HFF-Myc (cell line): ENCODE measurements around the gene PRDM15.

Experiments used
- DNase-seq: peaks from one replicate; pipeline ENCODE4 v3.0.0-alpha.2; 2011; ENCODE audit warnings: low read depth; ENCODE audit errors: extremely low read depth
- H3K4me3 ChIP-seq: replicated peaks from 2 replicates; pipeline ENCODE4 v1.5.1; 2011; ENCODE audit warnings: low read depth, mild to moderate bottlenecking, control low read depth, low read length
- CTCF ChIP-seq: IDR thresholded peaks from 2 replicates; pipeline ENCODE4 v1.5.1; 2012; ENCODE audit warnings: mild to moderate bottlenecking, low read depth, low read length, control low read depth; ENCODE audit errors: missing control alignments

Gene PRDM15

GRCh38 chr21:41827951-41828883, 50.9 kb downstream of the PRDM15 start:
- no peak for TF ChIP-seq CTCF
- DNase-seq = no peak
- H3K4me3 ChIP-seq = no peak overlapping the region

GRCh38 chr21:41825881-41826280, 53.3 kb downstream of the PRDM15 start:
- TF ChIP-seq CTCF = no peak
- H3K4me3 ChIP-seq = no peak overlapping the region
- no peak for DNase-seq

DNA sequence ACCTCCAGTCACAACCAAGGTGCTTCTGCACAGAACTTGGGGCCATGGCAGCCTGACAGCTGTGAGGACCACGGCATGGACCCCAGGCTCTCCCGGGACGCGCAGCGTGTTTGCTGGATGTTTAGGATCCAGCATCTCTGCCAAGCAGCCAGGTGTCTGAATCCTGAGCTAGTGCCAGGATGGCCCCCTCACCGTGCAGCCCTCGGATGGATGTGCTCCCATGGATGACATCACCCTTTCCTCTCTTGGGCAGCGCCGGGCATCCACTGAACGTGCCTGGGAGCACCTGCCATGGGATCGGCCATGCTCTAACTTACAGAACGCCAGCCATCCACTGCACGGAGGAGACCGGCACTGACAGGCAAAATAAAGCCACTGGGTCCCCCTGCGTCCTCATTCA, 53.9 kb downstream of the PRDM15 start:
- no peak overlapping the region for H3K4me3 ChIP-seq
- DNase-seq = no peak
- TF ChIP-seq CTCF = no peak

DNA sequence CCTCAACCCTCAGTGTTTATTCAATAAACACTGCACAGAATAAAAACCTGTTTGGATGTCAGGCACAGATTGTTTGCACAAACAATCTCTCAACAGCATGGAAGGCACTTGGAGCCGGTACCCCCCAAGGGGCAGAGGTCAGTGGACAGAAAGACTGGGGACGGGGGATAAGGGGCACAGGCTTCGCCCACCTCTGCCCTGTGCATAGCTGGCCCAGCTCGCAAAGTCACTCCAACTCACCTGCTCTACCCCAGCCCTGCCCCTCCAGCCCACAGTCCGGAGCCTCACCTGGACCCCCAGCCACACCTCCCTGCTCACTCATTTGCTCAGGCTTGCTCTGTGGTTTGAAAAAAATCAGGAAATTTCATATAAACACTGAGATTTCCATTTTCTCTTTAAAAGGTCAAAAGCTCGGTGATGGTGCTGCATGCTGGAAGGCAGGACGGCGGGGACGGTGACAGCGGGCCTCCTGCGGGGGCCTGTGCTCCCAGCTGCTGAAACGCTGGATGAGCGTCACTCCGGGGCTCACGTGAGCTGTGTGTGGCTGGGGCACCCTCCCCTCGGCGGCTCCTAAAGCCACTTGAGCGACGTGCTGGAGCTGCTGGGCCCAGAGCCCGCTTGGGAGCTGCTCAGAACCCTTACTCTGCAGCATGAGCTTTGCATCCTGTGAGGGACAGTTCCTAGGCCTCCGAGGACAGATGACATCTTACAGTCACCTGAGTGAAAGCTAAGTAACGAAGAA, 54.5 kb downstream of the PRDM15 start:
- DNase-seq = no peak
- H3K4me3 ChIP-seq = no peak overlapping the region
- TF ChIP-seq CTCF = no peak

- DNase-seq = no peak
- no peak for TF ChIP-seq CTCF
- H3K4me3 ChIP-seq = no peak overlapping the region
Measured at GRCh38 chr21:41823906-41824305, 55.2 kb downstream of the PRDM15 start.

GRCh38 chr21:41823166-41823565, 56.0 kb downstream of the PRDM15 start:
- no peak for DNase-seq
- H3K4me3 ChIP-seq = no peak overlapping the region
- no peak for TF ChIP-seq CTCF
